SU-DHL-6 (cell line): ENCODE measurements around the gene TM4SF18.

Source experiments
- H2AFZ ChIP-seq: fragments of 200-600 bp; sonication (generic); 2 replicates; pipeline ENCODE4 v1.6.1; 2014; ENCODE audit warnings: low read depth, mild to moderate bottlenecking, moderate library complexity, mixed read lengths, antibody characterized with exemption, low read length; ENCODE audit not compliant: severe bottlenecking
- H3F3A ChIP-seq: fragments of 200-600 bp; shearing (Covaris generic); 2 replicates; pipeline ENCODE4 v1.6.0; 2016; ENCODE audit warnings: antibody characterized with exemption, mild to moderate bottlenecking; ENCODE audit not compliant: insufficient read depth
- H3K27ac ChIP-seq: fragments of 200-600 bp; sonication (generic); 2 replicates; pipeline ENCODE4 v1.5.1; 2016; ENCODE audit warnings: low read depth, mild to moderate bottlenecking, low read length, moderate library complexity, mixed read lengths
- H3K27me3 ChIP-seq: fragments of 200-600 bp; sonication (generic), shearing (Covaris generic); 2 replicates; pipeline ENCODE4 v1.6.0; 2014; ENCODE audit warnings: mild to moderate bottlenecking, low read length
- H3K36me3 ChIP-seq: fragments of 200-600 bp; sonication (generic); 2 replicates; pipeline ENCODE4 v1.6.1; 2014; ENCODE audit warnings: mild to moderate bottlenecking, low read length, mixed read lengths
- H3K4me2 ChIP-seq: fragments of 300-600, 200-600 bp; shearing (Covaris generic), sonication (generic); 2 replicates; pipeline ENCODE4 v1.6.0; 2014; ENCODE audit warnings: low read length, low read depth, mild to moderate bottlenecking; ENCODE audit not compliant: poor library complexity, severe bottlenecking
- H3K4me3 ChIP-seq: fragments of 200-600 bp; sonication (generic); 2 replicates; pipeline ENCODE4 v1.5.1; 2014; ENCODE audit warnings: antibody characterized with exemption, low read length, mild to moderate bottlenecking, mixed read lengths; ENCODE audit not compliant: insufficient read depth, poor library complexity, severe bottlenecking
- H3K79me2 ChIP-seq: fragments of 200-600 bp; sonication (generic); 2 replicates; pipeline ENCODE4 v1.6.1; 2014; ENCODE audit warnings: mild to moderate bottlenecking, low read length, moderate library complexity; ENCODE audit not compliant: insufficient read depth
- H3K9ac ChIP-seq: fragments of 200-600 bp; sonication (generic); 2 replicates; pipeline ENCODE4 v1.7.0; 2014; ENCODE audit warnings: mild to moderate bottlenecking, low read length
- H3K9me2 ChIP-seq: fragments of 200-600 bp; sonication (generic); replicated peaks from 2 replicates; pipeline ENCODE4 v1.6.1; 2014; ENCODE audit warnings: low read length; ENCODE audit not compliant: insufficient read depth
- H3K9me3 ChIP-seq: fragments of 200-600 bp; sonication (generic); 2 replicates; pipeline ENCODE4 v1.6.1; 2014; ENCODE audit warnings: low read length, mixed read lengths; ENCODE audit not compliant: insufficient read depth
- H4K20me1 ChIP-seq: fragments of 200-600 bp; sonication (generic); 2 replicates; pipeline ENCODE4 v1.6.1; 2014; ENCODE audit warnings: low read depth, mild to moderate bottlenecking, antibody characterized with exemption, low read length, moderate library complexity, mixed read lengths
- CTCF ChIP-seq: fragments of 200-600 bp; sonication (generic); IDR thresholded peaks from one replicate; pipeline ENCODE4 v1.5.1; 2017; ENCODE audit warnings: antibody characterized with exemption, mild to moderate bottlenecking, low read length, moderate library complexity; ENCODE audit not compliant: insufficient read depth, poor library complexity, severe bottlenecking
- EZH2phosphoT487 ChIP-seq: fragments of 200-600 bp; sonication (generic), shearing (Covaris generic); conservative IDR thresholded peaks from 2 replicates; pipeline ENCODE4 v1.6.1; 2018; ENCODE audit warnings: mild to moderate bottlenecking, antibody characterized with exemption, low read length, moderate library complexity, mixed read lengths

The TM4SF18 gene

GRCh38 chr3:149362366-149362765 is 28.9 kb upstream of the TM4SF18 start:
- Histone ChIP-seq H3K4me2 (no peak overlapping the region), H3K4me3 (no peak overlapping the region), H3K27me3 (no peaks in the 10 kb centered on the region), H2AFZ (no peak overlapping the region), H3F3A (no peaks in the 10 kb centered on the region), H3K79me2 (no peaks in the 10 kb centered on the region), H3K9ac (no peak overlapping the region), H4K20me1 (no peaks in the 10 kb centered on the region), H3K27ac (no peak overlapping the region), H3K9me2 (no peaks in the 10 kb centered on the region), H3K9me3 (no peaks in the 10 kb centered on the region), H3K36me3 (no peaks in the 10 kb centered on the region)
- no peak for TF ChIP-seq EZH2phosphoT487
- no peak for TF ChIP-seq CTCF

GRCh38 chr3:149356630-149357029 is 23.2 kb upstream of the TM4SF18 start:
- H3K4me3 ChIP-seq = no peak overlapping the region
- no peak overlapping the region for H2AFZ ChIP-seq
- H3K9me3 ChIP-seq = no peaks in the 10 kb centered on the region
- no peaks in the 10 kb centered on the region for H3K9me2 ChIP-seq
- no peak for TF ChIP-seq CTCF
- no peak for TF ChIP-seq EZH2phosphoT487
- H4K20me1 ChIP-seq = no peaks in the 10 kb centered on the region
- no peaks in the 10 kb centered on the region for H3F3A ChIP-seq
- no peak overlapping the region for H3K27ac ChIP-seq
- H3K36me3 ChIP-seq = no peaks in the 10 kb centered on the region
- no peaks in the 10 kb centered on the region for H3K27me3 ChIP-seq
- no peak overlapping the region for H3K9ac ChIP-seq
- H3K4me2 ChIP-seq = no peak overlapping the region
- H3K79me2 ChIP-seq = no peaks in the 10 kb centered on the region

- no peak for TF ChIP-seq EZH2phosphoT487
- no peak for TF ChIP-seq CTCF
- no peak overlapping the region for H2AFZ ChIP-seq
- H3K9me2 ChIP-seq = no peaks in the 10 kb centered on the region
- H3K79me2 ChIP-seq = no peaks in the 10 kb centered on the region
- no peaks in the 10 kb centered on the region for H4K20me1 ChIP-seq
- H3K36me3 ChIP-seq = no peaks in the 10 kb centered on the region
- no peak overlapping the region for H3K4me3 ChIP-seq
- H3K27me3 ChIP-seq = no peaks in the 10 kb centered on the region
- no peaks in the 10 kb centered on the region for H3K9me3 ChIP-seq
- H3K9ac ChIP-seq = no peak overlapping the region
- H3K4me2 ChIP-seq = no peak overlapping the region
- no peak overlapping the region for H3K27ac ChIP-seq
- H3F3A ChIP-seq = no peaks in the 10 kb centered on the region
Observed at GRCh38 chr3:149356044-149356592, 22.7 kb upstream of the TM4SF18 start.
